Left lung (tissue), 10 donors: ENCODE results near the gene SPIRE1. TPM values are rescaled to one million over a fixed set of nuclear protein-coding genes. Genes with fewer than 3 reads are reported as not detected.

Experiments
- ATAC-seq: fragments of 200-7000 bp; cut with Tn5 transposase; one replicate; pipeline ENCODE4 v1.9.1; 2020; ENCODE audit warnings: moderate library complexity
- DNase-seq, 4 donors: peaks; one replicate each; pipeline ENCODE4 v3.0.0-alpha.2; 2013 to 2020
- H3K27ac ChIP-seq, 2 donors: fragments of 200-600 bp; sonication (generic) in 1 of 2; one replicate each; pipeline versions ENCODE4 v1.5.0 to v1.8.0; 2020 to 2021
- H3K27me3 ChIP-seq, 2 donors: fragments of 200-600 bp; sonication (generic) in 1 of 2; one replicate each; pipeline versions ENCODE4 v1.5.0 to v1.8.0; 2020 to 2021
- H3K36me3 ChIP-seq, 2 donors: fragments of 200-600 bp; sonication (generic) in 1 of 2; one replicate each; pipeline versions ENCODE4 v1.5.0 to v1.8.0; 2020 to 2021
- H3K4me1 ChIP-seq, 2 donors: fragments of 200-600 bp; one replicate each; pipeline ENCODE4 v1.8.0; 2021
- H3K4me3 ChIP-seq, 2 donors: fragments of 200-600 bp; sonication (generic) in 1 of 2; one replicate each; pipeline versions ENCODE4 v1.5.0 to v1.8.0; 2020 to 2021; ENCODE audit warnings: mild to moderate bottlenecking in 1 of 2
- H3K9me3 ChIP-seq, 2 donors: fragments of 200-600 bp; sonication (generic) in 1 of 2; one replicate each; pipeline versions ENCODE4 v1.5.0 to v1.8.0; 2020 to 2021
- CTCF ChIP-seq, 2 donors: fragments of 200-600 bp; sonication (generic) in 1 of 2; IDR thresholded peaks; one replicate each; pipeline versions ENCODE4 v1.5.0 to v1.8.0; 2021; ENCODE audit warnings: antibody characterized with exemption in 2 of 2
- intact Hi-C, 2 donors: fragments of 100-400 bp; cut with DNase I; formaldehyde crosslinking; loops; one replicate each; pipeline versions ENCODE4 v1.11.2 to v1.14.2; 2022
- polyA plus RNA-seq, 6 donors: library from polyadenylated mRNA; unstranded; fragments of 120-200 nt; gene quantifications; one replicate each; pipeline ENCODE4 v1.2.1, GENCODE V29; 2013; ENCODE audit not compliant: insufficient read length in 6 of 6
- total RNA-seq, 2 donors: library from RNA; stranded (reverse); fragmentation: NEBNext Ultra II Directional; extraction: Animal tissue kit (Norgen Biotek cat#: 25700); gene quantifications; one replicate each; pipeline ENCODE4 v1.2.1, GENCODE V29; 2021
- donor health status: DM: no; HTN: yes; CAD: no.
- donor health status: DM: no; HTN: no; CAD: no.

The SPIRE1 gene
- total and polyA plus RNA-seq, 8 donors = 12.1 to 50.4 (median 15.7) TPM

GRCh38 chr18:12403601-12404506 is 254.1 kb downstream of the SPIRE1 start:
- Histone ChIP-seq H3K4me1 (peaks cover 0 to 22% of the 10 kb centered on the region in 2 donors), H3K27ac (no peak overlapping the region), H3K36me3 (no peaks in the 10 kb centered on the region), H3K4me3 (no peak overlapping the region), H3K9me3 (no peaks in the 10 kb centered on the region), H3K27me3 (peaks cover 0 to 46% of the 10 kb centered on the region in 2 donors)
- DNase-seq = no peak
- peak; percentile 10 for ATAC-seq
- TF ChIP-seq CTCF (IDR thresholded peaks at IDR 0.05) = no peak
- intact Hi-C loops = no loop called here

GRCh38 chr18:12401881-12402280 is 256.0 kb downstream of the SPIRE1 start:
- Histone ChIP-seq H3K36me3 (no peaks in the 10 kb centered on the region), H3K4me1 (peaks cover 0 to 7% of the 10 kb centered on the region in 2 donors), H3K9me3 (no peaks in the 10 kb centered on the region), H3K4me3 (no peak overlapping the region), H3K27ac (no peak overlapping the region), H3K27me3 (peaks cover 0 to 34% of the 10 kb centered on the region in 2 donors)
- DNase-seq (no peak), ATAC-seq (no peak)
- TF ChIP-seq CTCF (IDR thresholded peaks at IDR 0.05) = no peak
- intact Hi-C loops = no loop called here

DNA sequence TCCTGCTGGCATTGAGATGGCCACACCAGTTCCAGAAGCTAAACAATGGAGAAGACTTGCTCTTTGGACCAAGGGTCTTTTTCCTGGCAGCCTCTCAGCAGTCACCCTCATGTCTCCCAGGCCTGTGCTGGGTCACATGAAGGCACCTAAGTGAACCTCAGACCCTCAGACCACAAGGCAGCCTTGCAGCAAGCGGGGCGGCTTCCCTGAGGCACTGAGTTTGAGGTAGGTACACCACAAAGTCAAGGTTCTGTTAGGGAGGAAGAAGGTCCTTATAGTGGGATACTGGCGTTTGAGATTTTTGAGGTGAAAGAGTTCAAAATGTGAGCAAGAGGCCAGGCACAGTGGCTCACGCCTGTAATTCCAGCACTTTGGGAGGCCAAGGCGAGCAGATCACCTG is 258.7 kb downstream of the SPIRE1 start:
- no peaks in the 10 kb centered on the region for H3K36me3 ChIP-seq
- no peak overlapping the region for H3K4me3 ChIP-seq
- H3K9me3 ChIP-seq = no peaks in the 10 kb centered on the region
- peaks cover 0 to 3% of the 10 kb centered on the region in 2 donors for H3K4me1 ChIP-seq
- peaks cover 0 to 10% of the 10 kb centered on the region in 2 donors for H3K27me3 ChIP-seq
- no peak overlapping the region for H3K27ac ChIP-seq
- DNase-seq (no peak), ATAC-seq (no peak)
- no peak for TF ChIP-seq CTCF (IDR thresholded peaks at IDR 0.05)
- intact Hi-C loops = no loop called here

DNA sequence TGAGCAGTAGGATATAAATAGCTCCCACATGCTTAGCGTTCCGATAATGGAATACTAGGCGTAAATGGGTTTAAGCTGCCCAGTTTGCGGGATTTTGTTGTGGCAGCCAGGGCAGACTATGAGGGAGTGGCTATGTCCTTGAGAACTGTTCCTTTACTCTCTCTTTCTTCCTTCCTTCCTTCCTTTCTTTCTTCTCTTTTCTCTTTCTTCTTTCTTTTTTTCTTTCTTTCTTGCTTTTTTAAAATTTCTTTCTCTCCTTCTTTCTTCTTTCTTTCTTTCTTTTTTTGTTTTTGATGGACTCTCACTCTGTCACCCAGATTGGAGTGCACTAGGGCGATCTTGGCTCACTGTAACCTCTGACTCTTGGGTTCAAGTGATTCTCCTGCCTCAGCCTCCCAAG is 259.3 kb downstream of the SPIRE1 start:
- H3K4me1 ChIP-seq = peaks cover 0 to 3% of the 10 kb centered on the region in 2 donors
- peaks cover 0 to 4% of the 10 kb centered on the region in 2 donors for H3K27me3 ChIP-seq
- no peak overlapping the region for H3K4me3 ChIP-seq
- ATAC-seq (no peak), DNase-seq (no peak)
- H3K9me3 ChIP-seq = no peaks in the 10 kb centered on the region
- no peak for TF ChIP-seq CTCF (IDR thresholded peaks at IDR 0.05)
- H3K36me3 ChIP-seq = no peaks in the 10 kb centered on the region
- intact Hi-C loops = no loop called here
- no peak overlapping the region for H3K27ac ChIP-seq

DNA sequence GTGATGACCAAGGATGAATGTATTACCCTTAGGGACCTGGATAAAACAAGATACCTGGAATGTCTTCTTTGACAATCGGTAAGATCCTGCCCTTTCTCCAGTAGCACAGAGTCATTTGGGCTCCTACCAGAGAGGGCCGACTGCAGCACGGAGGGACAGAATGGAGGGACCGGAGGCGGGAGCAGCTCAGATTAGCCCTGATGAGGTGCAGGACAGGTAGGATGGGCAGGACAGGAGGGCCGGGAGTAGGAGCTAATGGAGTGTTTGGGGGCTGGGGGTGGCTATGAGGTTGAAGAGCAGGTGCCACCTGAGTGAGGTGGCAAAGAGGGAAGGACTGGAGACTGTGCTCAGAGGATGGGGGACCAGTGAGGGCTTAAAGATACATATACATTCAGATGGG is 260.1 kb downstream of the SPIRE1 start:
- ATAC-seq = no peak
- no peak overlapping the region for H3K4me3 ChIP-seq
- intact Hi-C loops = no loop called here
- H3K36me3 ChIP-seq = no peaks in the 10 kb centered on the region
- H3K9me3 ChIP-seq = no peaks in the 10 kb centered on the region
- no peak for DNase-seq
- peaks cover 0 to 2% of the 10 kb centered on the region in 2 donors for H3K4me1 ChIP-seq
- no peak for TF ChIP-seq CTCF (IDR thresholded peaks at IDR 0.05)
- H3K27ac ChIP-seq = no peak overlapping the region
- no peaks in the 10 kb centered on the region for H3K27me3 ChIP-seq
